GM12872 (cell line): ENCODE measurements around the gene PFKP.

Experiments
- TF ChIP-seq, protein P1 (sequence below): IDR thresholded peaks from 3 replicates; pipeline ENCODE4 v1.5.1; 2011; ENCODE audit warnings: low read depth, mild to moderate bottlenecking, low read length, moderate library complexity; ENCODE audit not compliant: insufficient read depth

PFKP gene

DNA sequence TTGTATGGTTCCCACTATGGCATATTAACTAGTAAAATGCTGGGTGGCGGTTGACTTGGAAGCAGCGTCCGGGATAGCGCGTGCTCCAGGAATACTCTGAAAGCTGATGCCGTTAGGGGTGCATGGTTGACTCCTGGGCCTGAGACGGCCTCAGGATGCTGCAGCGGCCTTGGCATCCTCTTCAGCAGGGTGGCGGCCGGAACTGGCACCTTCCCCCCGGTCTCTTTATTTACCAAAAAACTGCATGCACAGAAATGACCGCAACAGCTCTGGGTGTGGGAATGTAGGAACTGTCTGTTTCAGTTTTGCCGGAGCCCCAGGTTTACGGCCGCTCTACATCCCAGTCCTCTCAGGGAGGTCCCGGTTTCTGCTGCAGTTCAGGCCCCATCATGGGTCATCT lies 28.8 kb downstream of the PFKP start:
- TF ChIP-seq, protein P1, sequence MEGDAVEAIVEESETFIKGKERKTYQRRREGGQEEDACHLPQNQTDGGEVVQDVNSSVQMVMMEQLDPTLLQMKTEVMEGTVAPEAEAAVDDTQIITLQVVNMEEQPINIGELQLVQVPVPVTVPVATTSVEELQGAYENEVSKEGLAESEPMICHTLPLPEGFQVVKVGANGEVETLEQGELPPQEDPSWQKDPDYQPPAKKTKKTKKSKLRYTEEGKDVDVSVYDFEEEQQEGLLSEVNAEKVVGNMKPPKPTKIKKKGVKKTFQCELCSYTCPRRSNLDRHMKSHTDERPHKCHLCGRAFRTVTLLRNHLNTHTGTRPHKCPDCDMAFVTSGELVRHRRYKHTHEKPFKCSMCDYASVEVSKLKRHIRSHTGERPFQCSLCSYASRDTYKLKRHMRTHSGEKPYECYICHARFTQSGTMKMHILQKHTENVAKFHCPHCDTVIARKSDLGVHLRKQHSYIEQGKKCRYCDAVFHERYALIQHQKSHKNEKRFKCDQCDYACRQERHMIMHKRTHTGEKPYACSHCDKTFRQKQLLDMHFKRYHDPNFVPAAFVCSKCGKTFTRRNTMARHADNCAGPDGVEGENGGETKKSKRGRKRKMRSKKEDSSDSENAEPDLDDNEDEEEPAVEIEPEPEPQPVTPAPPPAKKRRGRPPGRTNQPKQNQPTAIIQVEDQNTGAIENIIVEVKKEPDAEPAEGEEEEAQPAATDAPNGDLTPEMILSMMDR = no peak

GRCh38 chr10:3097160-3097559 lies 29.8 kb downstream of the PFKP start:
- TF ChIP-seq, protein P1 = no peak

- TF ChIP-seq, protein P1 = no peak
These were observed 31.3 kb downstream of the PFKP start for GRCh38 chr10:3098689-3099088.

GRCh38 chr10:3099291-3100092 lies 32.1 kb downstream of the PFKP start:
- TF ChIP-seq, protein P1 = no peak

DNA sequence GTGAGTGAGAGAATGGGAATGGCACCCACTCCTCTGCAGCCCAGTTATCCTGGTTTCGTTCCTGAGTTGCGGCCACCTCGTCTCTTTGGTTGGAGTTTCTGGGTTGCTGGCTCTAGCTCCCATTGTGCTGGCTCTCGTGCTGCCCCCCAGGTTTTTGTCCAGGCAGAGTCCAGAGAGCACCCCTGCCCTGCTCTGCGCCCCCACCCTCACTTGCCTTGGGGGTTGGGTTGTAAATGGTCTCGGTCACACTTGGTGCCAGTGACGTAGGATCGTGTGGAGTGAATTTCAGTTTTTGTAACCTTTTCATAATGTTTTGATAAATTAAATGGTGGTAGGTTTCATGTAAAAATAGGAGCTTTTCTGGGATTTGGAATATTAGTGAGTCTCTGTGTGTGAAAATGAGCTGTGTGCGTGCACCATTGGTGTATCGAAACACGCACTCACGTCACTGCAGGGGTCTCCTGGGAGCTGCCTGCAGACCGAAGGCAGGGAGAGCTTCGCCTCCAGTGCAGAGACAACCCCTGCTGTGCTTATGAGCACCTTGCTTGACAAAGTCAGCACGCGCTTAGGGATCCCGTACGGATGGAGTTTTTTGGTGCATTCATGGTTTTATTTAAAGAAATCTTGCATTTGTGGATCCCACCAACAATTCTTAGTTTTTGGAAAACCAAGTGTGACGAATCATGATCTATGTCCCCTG lies 32.9 kb downstream of the PFKP start:
- TF ChIP-seq, protein P1 = no peak

DNA sequence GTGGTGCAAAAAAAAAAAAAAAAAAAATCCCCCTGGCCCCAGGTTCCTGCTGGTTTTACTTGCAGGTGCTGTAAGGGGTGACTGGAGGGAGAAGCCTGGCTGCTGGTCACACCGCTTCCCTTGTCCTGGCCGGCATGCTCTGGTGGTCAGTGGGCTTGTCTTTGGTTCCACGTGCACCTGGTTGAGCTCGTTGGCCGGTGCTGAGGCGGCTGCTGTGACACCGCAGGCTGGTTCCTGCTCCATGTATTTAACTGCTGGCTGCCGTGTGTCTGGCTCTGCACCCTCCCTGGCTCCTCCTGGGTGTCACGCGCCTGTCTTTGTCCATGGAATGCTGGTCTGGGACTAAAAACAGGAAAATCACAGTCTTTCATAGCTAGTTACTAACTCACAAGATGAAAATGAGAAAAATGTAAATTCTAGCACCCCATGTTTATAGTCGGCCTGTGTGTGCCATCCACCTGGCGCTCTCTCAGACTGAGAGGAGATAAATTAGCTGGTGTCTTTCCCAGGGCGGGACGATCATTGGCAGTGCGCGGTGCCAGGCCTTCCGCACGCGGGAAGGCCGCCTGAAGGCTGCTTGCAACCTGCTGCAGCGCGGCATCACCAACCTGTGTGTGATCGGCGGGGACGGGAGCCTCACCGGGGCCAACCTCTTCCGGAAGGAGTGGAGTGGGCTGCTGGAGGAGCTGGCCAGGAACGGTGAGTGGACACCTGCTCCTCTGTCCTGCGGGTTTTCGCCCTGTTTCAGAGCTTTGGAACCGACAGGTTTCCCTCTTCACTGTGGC lies 33.7 kb downstream of the PFKP start:
- TF ChIP-seq, protein P1 = no peak
